HL-60 (cell line): ENCODE results near the gene KLRC3.

Source experiments
- DNase-seq, 2 experiments: peaks; one replicate each; pipeline ENCODE4 v3.0.0-alpha.2; 2010 to 2020; ENCODE audit warnings: low read depth in 1 of 2, low spot score in 1 of 2
- H3K27ac ChIP-seq: fragments of 250-450 bp; sonication (Bioruptor Pico); replicated peaks from 2 replicates; pipeline ENCODE4 v1.5.1; 2020; ENCODE audit warnings: mild to moderate bottlenecking, moderate library complexity
- H3K27me3 ChIP-seq: fragments of 250-450 bp; sonication (Bioruptor Pico); 2 replicates; pipeline ENCODE4 v1.5.1; 2021; ENCODE audit warnings: mild to moderate bottlenecking, moderate library complexity; ENCODE audit not compliant: insufficient read depth, poor library complexity, severe bottlenecking
- H3K4me3 ChIP-seq: replicated peaks from 2 replicates; pipeline ENCODE4 v1.5.1; 2011; ENCODE audit warnings: mild to moderate bottlenecking, control low read depth, low read length; ENCODE audit not compliant: insufficient read depth
- CTCF ChIP-seq: IDR thresholded peaks from one replicate; pipeline ENCODE4 v1.5.1; 2011; ENCODE audit warnings: low read length, control low read depth, inconsistent platforms; ENCODE audit not compliant: insufficient read depth
- GABPA ChIP-seq: IDR thresholded peaks from 2 replicates; pipeline ENCODE4 v1.6.1; 2012; ENCODE audit warnings: low read depth
- POLR2AphosphoS5 ChIP-seq: IDR thresholded peaks from 2 replicates; pipeline ENCODE4 v1.6.1; 2012; ENCODE audit warnings: low read depth
- REST ChIP-seq: IDR thresholded peaks from 2 replicates; pipeline ENCODE4 v1.6.1; 2012; ENCODE audit warnings: low read depth; ENCODE audit not compliant: insufficient replicate concordance
- SPI1 ChIP-seq: IDR thresholded peaks from 2 replicates; pipeline ENCODE4 v1.6.1; 2012; ENCODE audit warnings: low read depth, mild to moderate bottlenecking, borderline replicate concordance

The KLRC3 gene

GRCh38 chr12:10406725-10407124 lies 13.7 kb downstream of the KLRC3 start:
- TF ChIP-seq POLR2AphosphoS5 (peak; percentile 83), CTCF (no peak), GABPA (no peak), SPI1 (peak; percentile 99)
- Histone ChIP-seq H3K4me3 (no peak overlapping the region), H3K27ac (peak overlapping the region; percentile 1; the same call in 1 of the 2 replicates), H3K27me3 (no peaks in the 10 kb centered on the region)
- peak; percentile 70 to 94 for DNase-seq

- H3K27me3 ChIP-seq: no peaks in the 10 kb centered on the region
- DNase-seq: no peak
- TF ChIP-seq SPI1 (no peak), POLR2AphosphoS5 (no peak), GABPA (no peak), CTCF (no peak), REST (no peak)
- no peak overlapping the region for H3K27ac ChIP-seq
- no peak overlapping the region for H3K4me3 ChIP-seq
Observed at GRCh38 chr12:10405294-10405693, 15.1 kb downstream of the KLRC3 start.

- no peaks in the 10 kb centered on the region for H3K27me3 ChIP-seq
- no peak overlapping the region for H3K27ac ChIP-seq
- no peak for TF ChIP-seq GABPA
- H3K4me3 ChIP-seq: no peak overlapping the region
- no peak for DNase-seq
Observed at GRCh38 chr12:10404798-10405197, 15.6 kb downstream of the KLRC3 start.

- no peak for DNase-seq
- no peaks in the 10 kb centered on the region for H3K27me3 ChIP-seq
- no peak for TF ChIP-seq GABPA
- TF ChIP-seq SPI1: no peak
- TF ChIP-seq POLR2AphosphoS5: no peak
- TF ChIP-seq REST: no peak
- TF ChIP-seq CTCF: no peak
- H3K27ac ChIP-seq: no peak overlapping the region
- H3K4me3 ChIP-seq: no peak overlapping the region
Observed at GRCh38 chr12:10400829-10401228, 19.6 kb downstream of the KLRC3 start.
